IPS-15b (cell line): ENCODE data around the gene PRX.
"Not testable (repeated sequence)": the region's sequence is repeated elsewhere in the genome, so short reads cannot be mapped to it uniquely, and the experiment has no call there.

Experiments
- H3K27me3 ChIP-seq: one replicate; pipeline ENCODE4 v1.6.1; 2013; ENCODE audit warnings: low read length; ENCODE audit not compliant: control insufficient read depth, insufficient read depth
- H3K36me3 ChIP-seq: one replicate; pipeline ENCODE4 v1.6.1; 2013; ENCODE audit warnings: low read length; ENCODE audit not compliant: control insufficient read depth, insufficient read depth
- H3K4me1 ChIP-seq: one replicate; pipeline ENCODE4 v1.6.1; 2013; ENCODE audit warnings: mild to moderate bottlenecking, low read length; ENCODE audit not compliant: control insufficient read depth, insufficient read depth
- H3K4me3 ChIP-seq: one replicate; pipeline ENCODE4 v1.5.1; 2013; ENCODE audit warnings: low read depth, low read length
- H3K9ac ChIP-seq: one replicate; pipeline ENCODE4 v1.6.1; 2013; ENCODE audit warnings: low read depth, mild to moderate bottlenecking, low read length
- H3K9me3 ChIP-seq: one replicate; pipeline ENCODE4 v1.6.1; 2013; ENCODE audit warnings: mild to moderate bottlenecking, low read length; ENCODE audit not compliant: control insufficient read depth, insufficient read depth

PRX gene

DNA sequence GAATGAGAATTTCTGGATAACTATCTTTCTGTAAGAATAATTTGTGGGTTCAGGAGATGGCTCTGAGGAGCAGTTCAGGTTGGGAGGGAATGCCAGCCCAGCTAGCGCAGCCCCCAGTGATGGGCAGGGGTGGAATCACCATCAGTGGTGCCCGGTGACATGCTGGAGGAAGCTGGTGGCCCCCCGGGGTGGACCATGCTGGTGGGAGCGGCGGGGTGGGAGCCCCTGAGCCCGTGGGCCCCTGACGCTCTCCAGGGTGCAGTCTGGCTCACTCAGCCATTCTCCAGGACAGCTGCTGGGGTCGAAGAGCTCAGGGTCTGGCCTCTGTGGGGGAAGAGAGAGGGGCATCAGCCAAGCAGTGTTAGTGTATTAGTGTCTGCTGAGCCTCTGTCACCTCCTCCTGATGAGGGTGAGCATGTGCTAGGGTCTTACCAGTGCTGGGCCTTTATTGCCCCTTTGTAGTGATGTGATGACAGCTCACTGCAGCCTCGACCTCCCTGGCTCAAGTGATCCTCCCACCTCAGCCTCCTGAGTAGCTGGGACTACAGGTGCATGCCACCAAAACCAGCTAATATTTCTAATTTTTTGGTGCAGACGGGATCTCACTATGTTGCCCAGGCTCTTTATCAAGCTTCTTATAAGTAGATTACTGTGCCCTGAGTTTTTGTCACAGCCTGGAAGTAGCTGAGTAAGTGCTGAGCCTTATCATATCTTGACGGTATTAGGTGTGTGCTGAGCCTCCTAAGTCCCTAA is 33.6 kb downstream of the PRX start:
- Histone ChIP-seq H3K27me3 (no peaks in the 10 kb centered on the region), H3K4me3 (no peak overlapping the region), H3K36me3 (peaks cover 14% of the 10 kb centered on the region), H3K4me1 (no peaks in the 10 kb centered on the region), H3K9ac (no peak overlapping the region), H3K9me3 (no peaks in the 10 kb centered on the region)

DNA sequence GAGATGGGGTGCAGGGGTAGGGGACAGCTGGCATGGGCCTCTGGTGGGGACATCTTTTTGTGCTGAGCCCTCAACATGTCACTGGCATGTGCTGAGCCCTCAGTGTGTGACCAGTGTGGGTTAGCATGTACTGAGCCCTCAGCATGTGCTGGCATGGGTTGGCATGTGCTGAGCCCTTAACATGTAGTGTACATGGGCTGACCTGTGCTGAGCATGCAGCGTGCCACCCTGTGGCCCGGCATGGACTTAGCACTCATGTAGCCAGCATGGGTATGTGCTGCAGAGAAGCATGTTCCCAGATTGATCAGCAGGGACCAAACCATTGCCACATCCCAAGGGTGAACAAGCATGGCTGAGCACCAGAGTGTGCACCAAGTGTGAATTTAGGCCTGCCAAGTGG is 34.7 kb downstream of the PRX start:
- Histone ChIP-seq H3K36me3 (peaks cover 22% of the 10 kb centered on the region), H3K9ac (no peak overlapping the region), H3K27me3 (no peaks in the 10 kb centered on the region), H3K4me1 (no peaks in the 10 kb centered on the region), H3K9me3 (no peaks in the 10 kb centered on the region), H3K4me3 (no peak overlapping the region)

DNA sequence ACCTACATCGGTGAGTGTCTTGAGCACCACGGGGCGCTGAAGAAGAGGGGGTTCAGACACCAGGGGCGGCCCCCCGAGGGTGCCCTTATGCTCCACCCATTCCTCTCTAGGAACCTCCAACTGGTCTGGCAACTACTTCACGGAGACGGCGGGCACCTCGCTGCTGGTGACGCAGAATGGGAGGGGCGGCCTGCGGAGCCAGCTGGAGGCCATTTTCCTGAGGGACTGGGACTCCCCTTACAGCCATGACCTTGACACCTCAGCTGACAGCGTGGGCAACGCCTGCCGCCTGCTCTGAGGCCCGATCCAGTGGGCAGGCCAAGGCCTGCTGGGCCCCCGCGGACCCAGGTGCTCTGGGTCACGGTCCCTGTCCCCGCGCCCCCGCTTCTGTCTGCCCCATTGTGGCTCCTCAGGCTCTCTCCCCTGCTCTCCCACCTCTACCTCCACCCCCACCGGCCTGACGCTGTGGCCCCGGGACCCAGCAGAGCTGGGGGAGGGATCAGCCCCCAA is 35.2 kb downstream of the PRX start:
- H3K4me3 ChIP-seq: no peak overlapping the region
- peaks cover 22% of the 10 kb centered on the region for H3K36me3 ChIP-seq
- H3K9me3 ChIP-seq: no peaks in the 10 kb centered on the region
- no peaks in the 10 kb centered on the region for H3K27me3 ChIP-seq
- no peak overlapping the region for H3K9ac ChIP-seq
- no peaks in the 10 kb centered on the region for H3K4me1 ChIP-seq

DNA sequence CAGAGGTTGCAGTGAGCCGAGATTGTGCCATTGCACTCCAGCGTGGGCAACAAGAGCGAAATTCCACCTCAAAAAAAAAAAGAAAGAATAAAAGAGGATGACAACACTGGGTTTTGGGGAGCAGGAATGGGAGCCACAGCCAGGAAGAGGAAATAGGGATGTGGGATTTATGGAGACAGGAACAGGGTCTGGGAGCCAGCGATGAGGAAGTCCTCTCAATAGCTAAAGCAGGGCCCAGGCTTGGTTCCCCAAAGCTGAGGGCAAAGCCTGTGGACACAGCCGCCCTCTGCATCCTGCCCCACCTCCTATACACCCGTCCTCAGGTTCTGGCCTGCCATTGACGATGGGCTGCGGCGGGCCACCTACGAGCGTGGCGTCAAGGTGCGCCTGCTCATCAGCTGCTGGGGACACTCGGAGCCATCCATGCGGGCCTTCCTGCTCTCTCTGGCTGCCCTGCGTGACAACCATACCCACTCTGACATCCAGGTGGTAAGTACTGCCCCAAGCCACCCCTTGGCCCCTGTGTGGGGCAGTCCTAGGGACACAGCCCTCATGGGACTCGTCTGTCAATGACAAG is 36.8 kb downstream of the PRX start:
- Histone ChIP-seq H3K27me3 (no peaks in the 10 kb centered on the region), H3K4me3 (no peak overlapping the region), H3K36me3 (peaks cover 36% of the 10 kb centered on the region), H3K9ac (no peak overlapping the region), H3K9me3 (no peaks in the 10 kb centered on the region), H3K4me1 (no peaks in the 10 kb centered on the region)

DNA sequence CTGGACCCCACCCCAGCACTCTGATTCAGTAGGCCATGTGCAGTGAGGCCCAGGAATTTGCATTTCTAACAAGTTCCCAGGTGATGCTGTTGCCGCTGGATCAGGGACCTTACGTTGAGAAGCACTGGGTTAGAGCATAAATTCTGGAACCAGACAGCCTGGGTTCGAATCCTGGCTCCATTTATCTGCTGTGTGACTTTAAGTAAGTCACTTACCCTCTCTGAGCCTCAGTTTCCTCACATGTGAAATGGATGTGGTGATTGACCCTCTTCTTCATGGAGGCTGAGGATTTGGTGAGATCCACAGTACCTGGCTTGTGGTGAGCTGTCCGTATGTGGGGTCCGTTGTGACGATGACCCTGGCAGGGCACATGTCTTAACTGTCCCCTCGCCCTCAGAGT is 39.1 kb downstream of the PRX start:
- no peak overlapping the region for H3K9ac ChIP-seq
- H3K9me3 ChIP-seq: no peaks in the 10 kb centered on the region
- H3K36me3 ChIP-seq: peaks cover 43% of the 10 kb centered on the region
- no peaks in the 10 kb centered on the region for H3K4me1 ChIP-seq
- H3K4me3 ChIP-seq: no peak overlapping the region
- H3K27me3 ChIP-seq: no peaks in the 10 kb centered on the region

DNA sequence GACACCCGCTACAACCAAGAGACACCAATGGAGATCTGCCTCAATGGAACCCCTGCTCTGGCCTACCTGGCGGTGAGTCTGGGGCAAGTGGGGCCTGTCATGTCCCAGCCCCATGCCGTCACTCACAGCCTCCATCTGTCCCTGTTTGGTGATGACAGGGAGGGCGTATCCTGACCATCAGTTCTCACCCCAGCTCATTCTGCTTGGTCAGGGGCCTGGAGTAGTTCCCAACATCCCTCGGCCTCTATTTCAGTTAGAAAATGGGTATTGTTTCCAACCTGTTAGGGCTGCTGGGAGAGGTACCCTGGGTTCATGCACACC is 41.4 kb downstream of the PRX start:
- Histone ChIP-seq H3K4me3 (no peak overlapping the region), H3K9me3 (no peaks in the 10 kb centered on the region), H3K4me1 (no peaks in the 10 kb centered on the region), H3K9ac (no peak overlapping the region), H3K36me3 (peaks cover 35% of the 10 kb centered on the region), H3K27me3 (no peaks in the 10 kb centered on the region)

DNA sequence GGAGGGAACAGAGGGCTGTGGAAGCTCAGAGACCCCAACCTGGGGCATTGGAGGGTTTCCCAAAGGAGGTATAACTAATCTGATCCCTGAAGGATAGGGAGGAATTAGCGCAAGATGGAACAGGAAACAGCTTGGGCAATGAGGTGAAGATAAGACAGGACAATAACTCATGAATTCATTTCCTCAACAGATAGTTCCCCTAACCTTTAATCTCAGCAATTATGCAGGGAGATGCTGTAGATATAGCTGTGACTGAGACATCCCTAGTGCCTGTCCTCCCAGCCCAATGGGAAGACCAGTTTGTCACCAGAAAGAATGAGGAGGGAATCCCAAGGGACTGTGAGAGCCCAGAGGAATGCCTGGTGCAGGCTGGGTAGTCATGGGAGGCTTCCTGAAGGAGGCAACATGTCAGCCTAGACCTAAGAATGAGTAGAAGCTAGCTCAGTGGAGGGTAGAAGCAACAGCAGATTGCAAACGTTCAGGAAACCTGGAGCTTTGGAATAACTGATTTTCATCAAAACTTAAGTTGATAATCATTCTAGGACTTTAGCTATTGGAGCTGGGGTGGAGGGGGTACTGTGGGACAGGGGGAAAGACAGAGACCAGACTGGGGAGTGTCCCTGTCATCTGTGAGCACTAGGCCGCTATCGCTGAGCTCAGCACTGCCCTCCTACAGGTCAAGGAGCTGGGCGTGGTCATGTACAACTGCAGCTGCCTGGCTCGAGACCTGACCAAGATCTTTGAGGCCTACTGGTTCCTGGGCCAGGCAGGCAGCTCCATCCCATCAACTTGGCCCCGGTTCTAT is 42.0 kb downstream of the PRX start:
- H3K4me3 ChIP-seq: no peak overlapping the region
- no peaks in the 10 kb centered on the region for H3K9me3 ChIP-seq
- H3K9ac ChIP-seq: no peak overlapping the region
- H3K27me3 ChIP-seq: no peaks in the 10 kb centered on the region
- peaks cover 29% of the 10 kb centered on the region for H3K36me3 ChIP-seq
- H3K4me1 ChIP-seq: no peaks in the 10 kb centered on the region

DNA sequence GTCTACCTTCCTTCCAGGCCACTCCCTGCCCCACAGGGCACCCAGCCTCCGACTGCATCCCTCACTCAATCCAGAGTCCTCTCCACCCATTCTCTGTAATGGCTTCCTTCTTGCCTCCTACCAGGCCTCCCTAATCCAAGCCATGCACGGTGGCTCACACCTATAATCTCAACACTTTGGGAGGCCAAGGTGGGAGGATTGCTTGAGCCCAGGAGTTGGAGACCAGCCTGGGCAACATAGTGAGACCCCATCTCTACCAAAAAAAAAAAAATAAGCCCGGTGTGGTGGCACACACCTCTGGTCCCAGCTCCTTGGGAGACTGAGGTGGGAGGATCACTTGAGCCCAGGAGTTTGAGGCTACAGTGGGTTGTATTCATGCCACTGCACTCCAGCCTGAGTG is 42.9 kb downstream of the PRX start:
- not testable (repeated sequence) for H3K27me3 ChIP-seq, H3K4me3 ChIP-seq, H3K9me3 ChIP-seq, H3K9ac ChIP-seq, H3K4me1 ChIP-seq
- peaks cover 29% of the 10 kb centered on the region for H3K36me3 ChIP-seq

DNA sequence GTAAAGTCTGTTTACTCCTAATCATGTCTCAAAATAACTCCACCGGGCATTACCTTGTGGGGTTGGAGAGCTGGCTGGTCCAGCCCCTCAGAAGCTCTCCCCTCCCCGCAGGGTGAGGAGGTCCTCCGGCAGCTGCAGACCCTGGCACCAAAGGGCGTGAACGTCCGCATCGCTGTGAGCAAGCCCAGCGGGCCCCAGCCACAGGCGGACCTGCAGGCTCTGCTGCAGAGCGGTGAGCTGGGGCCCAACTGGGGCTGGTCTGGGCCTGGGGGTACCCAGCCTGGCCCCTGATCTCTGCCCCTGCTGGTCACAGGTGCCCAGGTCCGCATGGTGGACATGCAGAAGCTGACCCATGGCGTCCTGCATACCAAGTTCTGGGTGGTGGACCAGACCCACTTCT is 43.4 kb downstream of the PRX start:
- peaks cover 3% of the 10 kb centered on the region for H3K4me1 ChIP-seq
- H3K4me3 ChIP-seq: no peak overlapping the region
- H3K9ac ChIP-seq: no peak overlapping the region
- H3K9me3 ChIP-seq: no peaks in the 10 kb centered on the region
- H3K27me3 ChIP-seq: no peaks in the 10 kb centered on the region
- peaks cover 29% of the 10 kb centered on the region for H3K36me3 ChIP-seq

DNA sequence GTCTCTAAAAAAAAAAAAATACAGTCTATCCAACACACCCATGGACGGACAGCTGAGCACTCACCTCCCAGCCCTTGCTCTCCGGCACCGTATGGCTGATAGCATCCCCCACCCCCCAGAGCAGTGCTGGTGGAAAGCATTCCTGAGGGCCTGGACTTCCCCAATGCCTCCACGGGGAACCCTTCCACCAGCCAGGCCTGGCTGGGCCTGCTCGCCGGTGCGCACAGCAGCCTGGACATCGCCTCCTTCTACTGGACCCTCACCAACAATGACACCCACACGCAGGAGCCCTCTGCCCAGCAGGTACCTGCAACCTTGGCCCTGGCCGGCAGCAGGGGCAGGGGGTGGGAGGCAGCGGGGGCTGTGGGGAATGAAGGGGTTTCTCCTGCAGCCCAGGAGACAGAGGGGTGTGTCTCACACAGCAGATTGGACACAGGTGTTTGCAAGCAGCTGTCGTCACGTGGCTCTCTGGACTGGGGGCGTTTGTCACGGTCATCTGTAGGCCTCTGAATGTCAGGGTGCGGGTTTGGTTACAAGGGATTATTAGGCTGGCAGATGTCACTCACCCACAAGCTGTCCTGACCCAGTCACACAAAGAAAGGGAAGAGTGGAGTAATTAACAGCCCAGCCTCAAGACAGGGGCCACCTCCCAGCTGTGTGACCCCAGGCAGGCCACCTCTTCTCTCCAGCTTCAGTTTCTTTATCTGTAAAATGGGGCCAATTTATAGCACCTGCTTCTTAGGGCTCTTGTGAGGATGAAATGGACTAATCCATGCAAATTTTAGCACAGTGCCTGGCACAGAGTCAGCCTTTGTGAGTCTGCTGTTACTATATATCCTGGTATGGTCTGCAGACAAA is 45.4 kb downstream of the PRX start:
- Histone ChIP-seq H3K4me3 (no peak overlapping the region), H3K4me1 (peaks cover 3% of the 10 kb centered on the region), H3K9me3 (no peaks in the 10 kb centered on the region), H3K9ac (no peak overlapping the region), H3K27me3 (no peaks in the 10 kb centered on the region), H3K36me3 (peaks cover 19% of the 10 kb centered on the region)

DNA sequence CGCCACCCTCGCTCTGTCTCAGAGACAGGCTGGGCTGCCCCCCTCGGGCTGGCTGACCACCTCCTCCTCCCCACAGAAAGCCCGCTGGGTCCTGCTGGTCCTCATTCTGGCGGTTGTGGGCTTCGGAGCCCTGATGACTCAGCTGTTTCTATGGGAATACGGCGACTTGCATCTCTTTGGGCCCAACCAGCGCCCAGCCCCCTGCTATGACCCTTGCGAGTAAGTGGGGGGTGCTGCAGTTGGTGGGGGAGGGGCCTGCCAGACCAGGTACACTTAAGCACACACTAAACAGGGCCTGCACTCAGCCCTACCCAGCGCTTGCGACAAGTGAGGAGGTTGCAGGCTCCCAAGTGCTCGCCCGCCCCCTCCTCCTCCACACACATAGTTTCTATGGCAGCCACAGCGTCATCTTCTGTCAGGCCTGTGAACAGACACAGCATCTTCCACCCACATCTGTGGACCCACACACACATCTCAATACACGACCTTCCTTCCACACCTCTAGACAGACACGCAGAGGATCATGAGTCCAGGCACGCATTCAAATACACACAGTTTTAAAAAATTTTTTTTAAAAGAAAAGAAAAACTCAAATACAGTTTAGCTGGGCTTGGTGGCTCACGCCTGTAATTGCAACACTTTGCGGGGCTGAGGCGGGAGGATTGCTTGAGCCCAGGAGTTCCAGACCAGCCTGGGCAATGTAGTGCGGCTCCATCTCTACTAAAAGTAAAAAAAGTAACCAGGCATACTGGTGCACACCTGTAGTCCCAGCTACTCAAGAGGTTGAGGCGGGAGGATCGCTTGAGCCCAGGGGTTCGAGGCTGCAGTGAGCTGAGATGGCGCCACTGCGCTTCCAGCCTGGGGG is 46.2 kb downstream of the PRX start:
- no peaks in the 10 kb centered on the region for H3K27me3 ChIP-seq
- no peak overlapping the region for H3K9ac ChIP-seq
- peak overlapping the region; percentile 67 for H3K4me3 ChIP-seq
- H3K36me3 ChIP-seq: peaks cover 12% of the 10 kb centered on the region
- no peaks in the 10 kb centered on the region for H3K9me3 ChIP-seq
- peaks cover 3% of the 10 kb centered on the region for H3K4me1 ChIP-seq
